Trophoblast cell (in vitro differentiated cells and primary cell): ENCODE results near the gene TNKS1BP1.
A peak's percentile ranks its signal among the peaks of the same experiment; 100 is the strongest.

ENCODE experiments used
- DNase-seq, 2 donors: peaks; one replicate each; pipeline ENCODE4 v3.0.0-alpha.2; 2016
- H2AFZ ChIP-seq: 2 replicates; pipeline ENCODE4 v1.6.1; 2013; ENCODE audit warnings: low read length, moderate library complexity, mild to moderate bottlenecking; ENCODE audit not compliant: insufficient read depth, poor library complexity
- H2AK5ac ChIP-seq: 2 replicates; pipeline ENCODE4 v1.6.1; 2013; ENCODE audit warnings: mild to moderate bottlenecking, low read length
- H2BK120ac ChIP-seq: 2 replicates; pipeline ENCODE4 v1.6.1; 2013; ENCODE audit warnings: low read length, mild to moderate bottlenecking, moderate library complexity; ENCODE audit not compliant: insufficient read depth, poor library complexity
- H2BK12ac ChIP-seq: 2 replicates; pipeline ENCODE4 v1.6.1; 2013; ENCODE audit warnings: mild to moderate bottlenecking, low read length, moderate library complexity
- H2BK5ac ChIP-seq: 2 replicates; pipeline ENCODE4 v1.6.1; 2013; ENCODE audit warnings: low read length, low read depth, moderate library complexity, mild to moderate bottlenecking; ENCODE audit not compliant: poor library complexity
- H3K14ac ChIP-seq: 2 replicates; pipeline ENCODE4 v1.6.1; 2013; ENCODE audit warnings: mild to moderate bottlenecking, low read length
- H3K18ac ChIP-seq: 2 replicates; pipeline ENCODE4 v1.6.1; 2013; ENCODE audit warnings: mild to moderate bottlenecking, low read length
- H3K23ac ChIP-seq: 2 replicates; pipeline ENCODE4 v1.6.1; 2013; ENCODE audit warnings: low read length
- H3K27ac ChIP-seq: 2 replicates; pipeline ENCODE4 v1.5.1; 2013; ENCODE audit warnings: low read depth, mild to moderate bottlenecking, inconsistent platforms, low read length, moderate library complexity
- H3K27me3 ChIP-seq: 2 replicates; pipeline ENCODE4 v1.6.1; 2013; ENCODE audit warnings: inconsistent platforms, mild to moderate bottlenecking, low read length, moderate library complexity; ENCODE audit not compliant: insufficient read depth
- H3K36me3 ChIP-seq, 2 experiments: 1 replicate in 1 of 2; 2 replicates in 1 of 2; pipeline ENCODE4 v1.6.1; 2013; ENCODE audit warnings: low read length in 2 of 2, mild to moderate bottlenecking in 2 of 2, moderate library complexity in 1 of 2; ENCODE audit not compliant: insufficient read depth in 2 of 2, control insufficient read depth in 1 of 2
- H3K4ac ChIP-seq: 2 replicates; pipeline ENCODE4 v1.6.1; 2013; ENCODE audit warnings: low read depth, mild to moderate bottlenecking, low read length, moderate library complexity
- H3K4me1 ChIP-seq, 2 experiments: 1 replicate in 1 of 2; 2 replicates in 1 of 2; pipeline ENCODE4 v1.6.1; 2013; ENCODE audit warnings: low read length in 2 of 2, mild to moderate bottlenecking in 2 of 2, moderate library complexity in 1 of 2; ENCODE audit not compliant: insufficient read depth in 2 of 2, control insufficient read depth in 1 of 2
- H3K4me2 ChIP-seq: 2 replicates; pipeline ENCODE4 v1.6.1; 2013; ENCODE audit warnings: inconsistent platforms, mild to moderate bottlenecking, low read length, moderate library complexity
- H3K4me3 ChIP-seq: 2 replicates; pipeline ENCODE4 v1.5.1; 2013; ENCODE audit warnings: mild to moderate bottlenecking, low read depth, low read length, inconsistent platforms
- H3K79me1 ChIP-seq: one replicate; pipeline ENCODE4 v1.6.1; 2013; ENCODE audit warnings: low read length
- H3K79me2 ChIP-seq: 2 replicates; pipeline ENCODE4 v1.6.1; 2013; ENCODE audit warnings: low read length, mild to moderate bottlenecking; ENCODE audit not compliant: control insufficient read depth, insufficient read depth, poor library complexity
- H3K9ac ChIP-seq: 2 replicates; pipeline ENCODE4 v1.6.1; 2013; ENCODE audit warnings: mild to moderate bottlenecking, low read length
- H3K9me3 ChIP-seq: 2 replicates; pipeline ENCODE4 v1.6.1; 2013; ENCODE audit warnings: low read depth, mild to moderate bottlenecking, control low read depth, inconsistent platforms, low read length; ENCODE audit not compliant: insufficient read depth
- H4K12ac ChIP-seq: 2 replicates; pipeline ENCODE4 v1.6.1; 2013; ENCODE audit warnings: low read depth, mild to moderate bottlenecking, low read length, moderate library complexity
- H4K8ac ChIP-seq: 2 replicates; pipeline ENCODE4 v1.6.1; 2013; ENCODE audit warnings: low read depth, mild to moderate bottlenecking, low read length, moderate library complexity
- H4K91ac ChIP-seq: one replicate; pipeline ENCODE4 v1.6.1; 2013; ENCODE audit warnings: low read depth, mild to moderate bottlenecking, low read length, moderate library complexity
- WGBS: extraction: QIAGEN DNeasy Blood & Tissue Kit; methylation state at CpG from one replicate; pipeline ENCODE4 v1.1.7; 2013; ENCODE audit warnings: missing lambda C conversion rate; ENCODE audit not compliant: insufficient read length, insufficient coverage; ENCODE audit errors: extremely low coverage; 5-methylcytosine and 5-hydroxymethylcytosine counted together

The TNKS1BP1 gene

DNA sequence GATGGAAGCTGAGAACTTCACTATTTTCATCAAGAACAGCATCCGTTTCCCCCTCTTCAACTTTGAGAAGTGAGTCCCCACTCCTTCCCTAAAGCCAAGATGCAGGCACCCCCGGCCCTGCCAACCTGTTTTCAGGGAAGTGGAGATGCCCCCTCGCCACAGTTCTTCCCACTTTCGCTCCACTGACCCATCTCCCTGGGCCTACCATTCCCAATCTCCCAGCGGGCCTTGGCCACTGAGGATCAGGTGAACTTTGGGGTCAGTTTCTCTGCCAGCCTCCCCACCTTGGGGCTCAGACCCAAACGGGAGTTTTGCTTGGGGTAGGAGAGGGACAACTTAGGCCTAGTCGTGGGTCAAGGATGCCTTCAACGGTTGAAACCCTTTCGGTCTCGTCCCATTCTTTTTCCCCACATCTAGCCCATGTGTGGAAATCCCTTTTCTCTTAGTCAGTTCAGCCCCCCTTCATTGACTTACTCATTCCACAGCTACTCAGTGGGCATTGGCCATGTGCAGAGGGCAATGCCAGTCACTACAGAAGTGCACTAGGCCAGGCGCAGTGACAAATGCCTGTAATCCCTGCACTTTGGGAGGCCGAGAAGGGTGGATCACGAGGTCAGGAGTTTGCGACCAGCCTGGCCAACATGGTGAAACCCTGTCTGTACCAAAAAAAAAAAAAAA lies 24.0 kb upstream of the TNKS1BP1 start:
- Histone ChIP-seq H3K79me2 (no peaks in the 10 kb centered on the region), H3K9me3 (no peaks in the 10 kb centered on the region), H4K8ac (no peak overlapping the region), H4K12ac (no peak overlapping the region), H3K27ac (no peak overlapping the region), H2BK5ac (no peak overlapping the region), H3K4me3 (no peak overlapping the region), H2BK120ac (no peak overlapping the region), H3K27me3 (no peaks in the 10 kb centered on the region), H2AFZ (no peak overlapping the region), H3K4me2 (no peak overlapping the region), H3K79me1 (peaks cover 1% of the 10 kb centered on the region), H3K18ac (no peak overlapping the region), H3K36me3 (no peaks in the 10 kb centered on the region), H3K4ac (no peak overlapping the region), H3K4me1 (peaks cover 0 to 3% of the 10 kb centered on the region in 2 experiments), H2AK5ac (no peak overlapping the region), H3K14ac (no peak overlapping the region), H2BK12ac (no peak overlapping the region), H3K23ac (no peak overlapping the region), H4K91ac (no peak overlapping the region), H3K9ac (peak overlapping the region; percentile 25)
- no peak for DNase-seq
- no CpG with 5 or more reads among the region's 14 CpGs for WGBS

DNA sequence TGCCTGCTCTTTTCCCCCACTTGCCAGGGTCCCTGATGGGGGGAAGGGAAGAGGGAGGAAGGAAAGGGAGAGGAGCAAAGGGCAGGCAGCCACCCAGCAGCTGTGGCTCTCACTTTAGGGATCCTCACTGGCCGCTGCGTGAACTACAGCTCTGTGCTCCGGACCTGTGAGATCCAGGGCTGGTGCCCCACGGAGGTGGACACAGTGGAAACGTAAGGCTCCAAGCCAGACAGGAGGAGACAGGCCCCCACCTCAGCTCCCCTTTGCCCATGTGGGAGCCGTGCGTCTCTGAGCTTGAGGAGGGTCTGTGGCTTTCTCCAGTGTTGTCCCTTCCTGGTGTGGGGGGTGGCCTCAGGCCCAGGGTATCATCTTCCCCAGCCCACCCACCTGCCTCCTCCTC lies 23.3 kb upstream of the TNKS1BP1 start:
- Histone ChIP-seq H4K12ac (no peak overlapping the region), H2BK5ac (no peak overlapping the region), H3K23ac (no peak overlapping the region), H3K14ac (no peak overlapping the region), H3K9me3 (no peaks in the 10 kb centered on the region), H3K79me1 (peaks cover 1% of the 10 kb centered on the region), H3K79me2 (no peaks in the 10 kb centered on the region), H3K27me3 (no peaks in the 10 kb centered on the region), H2BK12ac (no peak overlapping the region), H3K4me2 (no peak overlapping the region), H3K4me1 (peaks cover 0 to 3% of the 10 kb centered on the region in 2 experiments), H3K4ac (no peak overlapping the region), H2AK5ac (no peak overlapping the region), H3K18ac (no peak overlapping the region), H3K36me3 (no peaks in the 10 kb centered on the region), H3K4me3 (no peak overlapping the region), H4K91ac (no peak overlapping the region), H3K27ac (no peak overlapping the region), H2BK120ac (no peak overlapping the region), H2AFZ (no peak overlapping the region), H4K8ac (no peak overlapping the region), H3K9ac (no peak overlapping the region)
- WGBS = no CpG with 5 or more reads among the region's 7 CpGs
- no peak for DNase-seq

DNA sequence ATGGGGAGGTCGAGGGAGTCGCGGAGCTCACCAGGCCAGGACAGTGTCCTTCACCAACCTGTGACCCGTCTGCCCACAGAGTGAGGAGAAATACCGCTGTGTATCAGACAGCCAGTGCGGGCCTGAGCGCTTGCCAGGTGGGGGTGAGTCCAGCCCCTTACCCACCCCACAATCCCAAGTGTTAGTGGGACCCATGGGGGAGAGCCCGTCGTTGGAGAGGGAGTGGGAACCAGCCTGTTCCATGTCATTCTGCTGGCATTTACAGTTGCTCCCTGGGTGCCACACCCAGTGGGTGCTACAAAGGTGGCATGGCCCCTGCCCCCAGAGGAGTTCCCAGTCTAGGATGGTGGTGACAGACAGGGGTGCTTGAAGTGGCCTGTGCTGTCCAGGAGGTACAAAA lies 22.6 kb upstream of the TNKS1BP1 start:
- DNase-seq = no peak
- Histone ChIP-seq H3K9ac (no peak overlapping the region), H2AK5ac (no peak overlapping the region), H2BK120ac (no peak overlapping the region), H2BK5ac (no peak overlapping the region), H3K4me2 (no peak overlapping the region), H3K36me3 (no peaks in the 10 kb centered on the region), H4K8ac (no peak overlapping the region), H2BK12ac (no peak overlapping the region), H3K14ac (no peak overlapping the region), H4K91ac (no peak overlapping the region), H3K4ac (no peak overlapping the region), H3K79me2 (no peaks in the 10 kb centered on the region), H4K12ac (no peak overlapping the region), H3K4me3 (no peak overlapping the region), H3K9me3 (no peaks in the 10 kb centered on the region), H3K18ac (no peak overlapping the region), H3K27me3 (no peaks in the 10 kb centered on the region), H2AFZ (no peak overlapping the region), H3K79me1 (peaks cover 1% of the 10 kb centered on the region), H3K4me1 (peaks cover 0 to 3% of the 10 kb centered on the region in 2 experiments), H3K27ac (no peak overlapping the region), H3K23ac (no peak overlapping the region)
- WGBS = no CpG with 5 or more reads among the region's 9 CpGs

DNA sequence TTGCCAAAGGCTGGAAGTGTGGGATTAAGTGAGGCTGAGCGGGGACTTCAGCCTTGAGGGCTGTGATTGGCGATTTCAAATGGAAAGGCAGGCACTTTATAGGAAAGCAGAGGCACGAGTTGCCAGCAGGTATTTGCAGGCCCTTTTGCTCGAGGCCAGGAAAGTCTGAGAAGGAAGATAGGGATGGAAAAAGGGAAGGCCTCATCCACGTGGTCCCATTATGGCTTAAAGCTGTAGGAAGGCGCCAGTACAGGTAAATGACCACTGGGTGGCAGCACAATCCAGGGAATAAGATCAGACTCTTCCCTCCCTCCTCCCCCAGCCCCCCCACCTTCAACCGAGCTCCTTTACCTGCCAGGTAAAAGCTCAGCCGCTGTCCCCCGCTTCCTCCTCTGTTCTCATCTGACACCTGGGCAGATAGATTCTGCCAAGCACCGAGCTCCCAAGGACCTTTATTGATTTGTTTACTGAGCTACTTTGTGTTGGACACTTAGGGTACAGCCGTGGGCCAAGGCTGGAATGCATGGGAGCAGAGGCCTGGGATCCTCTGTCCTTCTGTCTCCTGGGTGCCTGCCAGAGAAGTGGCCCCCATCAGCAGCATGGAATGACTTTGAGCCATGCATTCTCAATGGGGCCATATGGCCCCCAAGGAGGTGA lies 20.9 kb upstream of the TNKS1BP1 start:
- Histone ChIP-seq H3K9me3 (no peaks in the 10 kb centered on the region), H3K4me3 (no peak overlapping the region), H3K4ac (no peak overlapping the region), H3K79me2 (no peaks in the 10 kb centered on the region), H3K27me3 (no peaks in the 10 kb centered on the region), H2AK5ac (no peak overlapping the region), H3K4me2 (no peak overlapping the region), H3K9ac (no peak overlapping the region), H2BK5ac (no peak overlapping the region), H3K27ac (no peak overlapping the region), H4K8ac (no peak overlapping the region), H3K79me1 (peaks cover 1% of the 10 kb centered on the region), H3K4me1 (peaks cover 0 to 3% of the 10 kb centered on the region in 2 experiments), H3K36me3 (no peaks in the 10 kb centered on the region), H3K18ac (no peak overlapping the region), H4K12ac (no peak overlapping the region), H4K91ac (no peak overlapping the region), H2AFZ (no peak overlapping the region), H2BK12ac (no peak overlapping the region), H3K14ac (no peak overlapping the region), H3K23ac (no peak overlapping the region), H2BK120ac (no peak overlapping the region)
- WGBS = no CpG with 5 or more reads among the region's 11 CpGs
- DNase-seq = peak; percentile 65 to 87
